LNCAP (cell line): ENCODE results near the gene CXCL3.

ENCODE experiments used
- CTCF ChIP-seq: fragments of 450-650 bp; IDR thresholded peaks from 2 replicates; pipeline ENCODE4 v1.5.1; 2017; ENCODE audit warnings: mild to moderate bottlenecking

The CXCL3 gene

GRCh38 chr4:74021601-74022000, 16.9 kb downstream of the CXCL3 start:
- no peak for TF ChIP-seq CTCF

GRCh38 chr4:74018771-74019170, 19.7 kb downstream of the CXCL3 start:
- no peak for TF ChIP-seq CTCF

GRCh38 chr4:74018116-74018515, 20.4 kb downstream of the CXCL3 start:
- no peak for TF ChIP-seq CTCF

GRCh38 chr4:74016068-74016467, 22.4 kb downstream of the CXCL3 start:
- no peak for TF ChIP-seq CTCF

GRCh38 chr4:74015126-74015780, 23.2 kb downstream of the CXCL3 start:
- TF ChIP-seq CTCF = no peak

GRCh38 chr4:74014332-74014731, 24.2 kb downstream of the CXCL3 start:
- TF ChIP-seq CTCF = no peak

GRCh38 chr4:74013264-74013663, 25.2 kb downstream of the CXCL3 start:
- no peak for TF ChIP-seq CTCF

GRCh38 chr4:74012130-74012529, 26.4 kb downstream of the CXCL3 start:
- TF ChIP-seq CTCF = no peak
